SH-SY5Y (cell line): Measurements from ENCODE around the gene MSL3B.

Experiments
- GATA2 ChIP-seq: IDR thresholded peaks from 2 replicates; pipeline ENCODE4 v1.6.1; 2011; ENCODE audit warnings: mild to moderate bottlenecking, low read depth, low read length
- GATA3 ChIP-seq: IDR thresholded peaks from 2 replicates; pipeline ENCODE4 v1.6.1; 2011; ENCODE audit warnings: low read depth, mild to moderate bottlenecking, low read length, moderate library complexity

The MSL3B gene

GRCh38 chr2:233857511-233858141, 10.6 kb downstream of the MSL3B start:
- TF ChIP-seq GATA3 (no peak), GATA2 (no peak)

- no peak for TF ChIP-seq GATA2
- no peak for TF ChIP-seq GATA3
Measured at GRCh38 chr2:233856184-233856583, 12.0 kb downstream of the MSL3B start.

DNA sequence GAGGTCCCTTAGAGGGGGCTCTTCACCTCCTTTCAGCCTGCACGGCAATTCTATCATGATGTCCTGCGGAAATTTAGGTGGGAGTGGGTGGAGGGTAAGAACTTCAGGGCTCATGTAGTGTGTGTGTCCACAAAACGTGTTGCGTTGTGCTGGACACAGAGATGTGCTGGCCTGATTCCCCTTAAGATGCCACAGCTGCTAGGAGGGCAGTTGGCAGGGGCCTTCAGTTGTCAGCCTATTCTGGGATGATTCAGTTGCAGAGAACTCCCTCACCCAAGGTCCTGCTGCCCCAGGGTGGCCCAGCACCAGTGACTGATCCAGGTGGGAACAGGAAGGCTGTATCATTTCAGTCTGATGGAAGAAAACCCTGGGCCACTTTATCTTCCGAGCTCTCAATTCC, 12.8 kb downstream of the MSL3B start:
- no peak for TF ChIP-seq GATA2
- no peak for TF ChIP-seq GATA3

- no peak for TF ChIP-seq GATA3
Measured at GRCh38 chr2:233854241-233854981, 13.8 kb downstream of the MSL3B start, which contains the start of gene HJURP. Gene HJURP, minus strand, starts transcription at chr2:233854535. Its CDS starts 35 bp downstream, at chr2:233854500.

DNA sequence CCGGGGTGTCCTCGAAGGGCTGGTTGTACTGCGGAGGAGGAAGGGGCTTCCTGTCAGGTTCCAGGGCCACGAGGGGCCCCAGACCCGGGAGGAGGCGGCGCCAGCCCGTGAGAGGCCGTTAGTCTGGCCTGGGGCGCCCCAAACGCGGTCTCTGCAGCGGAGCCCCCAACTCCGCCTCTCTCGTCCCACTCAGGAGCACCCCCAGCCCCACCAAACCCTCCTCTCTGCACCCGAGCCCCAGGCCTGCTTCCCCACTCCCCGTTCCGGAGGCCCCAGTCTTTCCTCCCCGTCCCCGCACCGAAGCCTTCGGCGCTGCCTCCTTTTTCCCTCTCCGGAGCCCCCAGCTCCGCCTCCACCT, 14.3 kb downstream of the MSL3B start:
- TF ChIP-seq GATA2 (no peak), GATA3 (no peak)

DNA sequence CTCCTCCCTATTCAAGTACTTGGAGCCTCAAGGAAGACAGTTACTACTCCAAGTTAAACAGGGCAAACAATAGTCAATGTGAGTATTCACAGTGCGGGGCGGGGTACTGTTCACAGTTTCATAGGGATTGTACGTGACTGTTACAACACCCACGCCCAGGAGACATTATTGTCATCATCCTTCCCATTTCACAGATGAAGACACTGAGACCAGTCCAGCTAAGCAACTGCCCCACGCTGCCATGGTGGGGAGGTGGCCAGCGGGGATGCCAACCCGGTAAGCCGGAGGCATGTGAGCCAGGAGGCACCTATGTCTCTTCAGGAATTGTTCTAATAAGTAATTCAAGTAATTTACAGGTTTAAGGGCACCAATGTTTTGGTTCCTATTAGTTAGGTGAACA, 14.8 kb downstream of the MSL3B start:
- TF ChIP-seq GATA2, result no peak
- no peak for TF ChIP-seq GATA3

DNA sequence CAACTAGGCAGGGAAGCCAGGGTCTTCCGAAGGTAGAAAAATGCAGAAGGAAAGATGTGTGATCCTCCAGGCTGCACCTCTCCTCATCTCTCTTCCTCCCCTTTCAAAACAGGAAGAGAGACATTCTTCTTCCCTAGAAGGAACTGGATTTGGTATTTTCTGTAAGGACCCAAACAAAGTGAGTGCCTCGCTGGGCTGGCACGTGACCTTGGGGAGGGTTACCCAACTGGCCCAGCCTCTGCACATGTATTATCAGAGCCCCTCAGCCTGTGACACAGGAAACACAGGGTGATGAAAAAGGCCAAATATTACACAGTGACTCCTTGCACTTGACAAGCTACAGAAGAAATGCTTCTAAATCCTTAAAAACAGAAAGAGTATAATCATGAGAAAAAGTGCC, 16.1 kb downstream of the MSL3B start:
- no peak for TF ChIP-seq GATA3

DNA sequence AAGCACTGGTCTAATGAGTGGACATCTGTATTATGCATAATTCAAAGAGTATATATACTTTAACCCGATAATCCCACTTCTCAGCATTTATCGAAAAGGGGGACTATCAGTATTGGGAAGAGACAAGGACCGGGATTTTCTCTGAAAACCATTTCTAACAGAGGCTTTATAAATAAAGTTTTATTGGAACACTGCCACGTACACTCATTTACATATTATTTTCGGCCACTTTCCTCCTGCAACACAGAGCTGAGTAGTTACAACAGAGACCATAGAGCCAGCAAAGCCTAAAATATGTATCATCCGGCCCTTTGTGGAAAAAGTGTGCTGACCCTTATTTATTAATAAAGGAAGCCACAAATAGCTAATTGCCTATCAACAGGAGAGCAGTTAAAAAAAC, 17.0 kb downstream of the MSL3B start:
- TF ChIP-seq GATA2 (no peak), GATA3 (no peak)

DNA sequence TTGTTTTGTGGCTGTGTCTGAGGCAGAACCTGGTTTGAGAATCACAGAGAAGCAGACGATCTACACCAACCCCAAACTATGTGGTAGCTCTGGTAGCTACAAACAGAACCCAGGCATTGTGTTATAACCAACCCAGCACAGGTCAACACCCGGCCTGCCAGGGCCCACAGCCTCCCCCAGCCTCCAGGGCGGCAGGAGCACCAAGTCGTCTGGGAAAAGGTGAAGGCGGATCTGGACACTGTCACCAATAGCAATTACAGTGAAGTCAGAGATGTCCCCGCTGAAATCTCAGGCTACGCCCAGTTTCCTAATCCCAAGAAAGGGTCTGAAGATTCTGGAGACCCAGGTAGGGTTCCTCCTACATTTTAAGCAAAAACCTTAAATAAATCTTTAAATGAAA, 17.4 kb downstream of the MSL3B start:
- TF ChIP-seq GATA2 (no peak), GATA3 (no peak)

GRCh38 chr2:233849607-233850271, 18.4 kb downstream of the MSL3B start:
- no peak for TF ChIP-seq GATA3
- TF ChIP-seq GATA2, result no peak

- TF ChIP-seq GATA2 (no peak), GATA3 (no peak)
Measured at GRCh38 chr2:233848276-233848675, 19.9 kb downstream of the MSL3B start.

DNA sequence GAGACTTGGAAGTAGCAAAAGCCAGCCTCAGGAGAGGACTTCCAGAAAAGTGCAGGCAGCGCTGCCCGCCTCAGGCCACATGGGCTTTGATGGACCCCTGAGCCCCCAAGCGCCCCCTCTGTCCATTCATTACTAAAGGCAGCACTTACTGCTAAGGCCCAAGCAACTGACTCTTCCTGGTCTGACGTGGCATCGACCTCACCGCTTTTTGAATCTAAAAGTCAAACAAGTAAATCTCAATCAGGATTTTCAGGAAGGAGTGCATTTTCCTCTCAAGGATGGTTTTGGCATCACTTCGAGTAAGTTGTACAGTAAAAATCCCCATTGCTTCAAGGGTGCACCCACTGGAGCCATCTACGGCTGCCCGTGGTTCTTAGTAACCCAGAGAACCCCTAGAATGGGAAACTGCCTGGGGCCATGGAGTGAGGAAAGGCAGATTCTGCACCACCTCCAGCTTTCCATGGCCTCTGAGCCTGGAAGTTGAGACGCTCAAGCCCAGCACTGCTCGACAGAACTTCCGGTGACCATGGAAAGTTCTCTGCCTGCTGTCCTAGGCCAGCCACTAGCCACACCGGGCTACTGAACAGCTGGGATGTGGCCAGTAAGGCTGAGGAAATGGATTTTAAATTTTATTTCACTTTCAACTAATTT, 20.8 kb downstream of the MSL3B start:
- TF ChIP-seq GATA2 (no peak), GATA3 (no peak)

DNA sequence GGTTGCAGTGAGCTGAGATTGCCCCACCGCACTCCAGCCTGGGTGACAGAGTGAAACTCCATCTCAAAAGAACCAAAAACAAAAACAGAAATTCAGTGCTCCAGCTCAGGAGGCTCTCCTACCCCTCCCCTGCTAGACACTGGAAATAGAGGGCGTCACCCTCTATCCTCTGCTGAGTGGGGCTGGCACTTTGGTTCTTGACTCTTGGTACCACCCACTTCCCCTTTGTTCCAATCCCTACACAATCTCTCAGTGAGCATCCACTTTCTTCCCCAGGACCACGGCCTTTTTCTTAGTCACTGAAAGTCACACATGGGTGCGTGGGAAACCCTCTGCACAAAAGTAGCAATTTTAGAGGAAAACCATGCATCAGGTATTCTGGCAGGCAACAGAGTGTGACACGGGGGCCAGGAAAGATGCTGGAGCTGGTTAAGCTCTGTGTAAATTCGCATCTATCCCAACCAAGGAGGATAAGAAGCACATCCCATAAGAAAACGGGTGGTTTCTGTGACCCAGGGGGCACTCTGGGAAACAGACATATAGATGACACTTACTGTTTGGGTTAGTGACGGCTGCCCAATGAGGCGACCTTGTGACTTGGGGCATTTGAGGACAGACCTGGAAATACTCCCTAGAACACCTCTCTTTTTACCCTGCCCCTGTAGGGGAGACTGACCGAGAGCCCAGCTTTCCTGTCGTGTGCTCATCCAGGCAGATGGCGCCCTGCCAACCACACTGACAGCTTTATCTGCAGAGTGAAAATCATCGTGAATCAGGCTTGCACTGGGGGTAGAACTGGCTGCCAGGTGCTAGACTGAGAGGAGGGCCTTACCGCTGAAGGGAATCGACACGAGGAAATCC, 21.6 kb downstream of the MSL3B start:
- TF ChIP-seq GATA2, result no peak
